RWPE1 (cell line): ENCODE measurements around the gene NEK2.
"Not testable (repeated sequence)": the region's sequence is repeated elsewhere in the genome, so short reads cannot be mapped to it uniquely, and the experiment has no call there.

Experiments used
- CTCF ChIA-PET: fragments of 350-600 bp; sonication (Branson Sonifier 250); formaldehyde crosslinking; extraction: SDS; loops from one replicate; lab custom pipeline; 2021; lab: Yijun Ruan, JAX
- POLR2A ChIA-PET: fragments of 400-600 bp; formaldehyde crosslinking; extraction: SDS; loops from one replicate; lab custom pipeline; 2020; ENCODE audit warnings: antibody characterized with exemption; ENCODE audit not compliant: low non-redundant PET; lab: Yijun Ruan, JAX
- DNase-seq: peaks from one replicate; pipeline ENCODE4 v3.0.0; 2012; ENCODE audit warnings: low spot score
- H3K27ac ChIP-seq: fragments of 450-650 bp; 2 replicates; pipeline ENCODE4 v1.5.1; 2017
- TF ChIP-seq, protein P1 (sequence below): fragments of 450-650 bp; conservative IDR thresholded peaks from 2 replicates; pipeline ENCODE4 v1.5.1; 2017; ENCODE audit warnings: low read depth, mild to moderate bottlenecking

NEK2 gene

GRCh38 chr1:211641044-211641800, 34.2 kb downstream of the NEK2 start:
- TF ChIP-seq, protein P1, sequence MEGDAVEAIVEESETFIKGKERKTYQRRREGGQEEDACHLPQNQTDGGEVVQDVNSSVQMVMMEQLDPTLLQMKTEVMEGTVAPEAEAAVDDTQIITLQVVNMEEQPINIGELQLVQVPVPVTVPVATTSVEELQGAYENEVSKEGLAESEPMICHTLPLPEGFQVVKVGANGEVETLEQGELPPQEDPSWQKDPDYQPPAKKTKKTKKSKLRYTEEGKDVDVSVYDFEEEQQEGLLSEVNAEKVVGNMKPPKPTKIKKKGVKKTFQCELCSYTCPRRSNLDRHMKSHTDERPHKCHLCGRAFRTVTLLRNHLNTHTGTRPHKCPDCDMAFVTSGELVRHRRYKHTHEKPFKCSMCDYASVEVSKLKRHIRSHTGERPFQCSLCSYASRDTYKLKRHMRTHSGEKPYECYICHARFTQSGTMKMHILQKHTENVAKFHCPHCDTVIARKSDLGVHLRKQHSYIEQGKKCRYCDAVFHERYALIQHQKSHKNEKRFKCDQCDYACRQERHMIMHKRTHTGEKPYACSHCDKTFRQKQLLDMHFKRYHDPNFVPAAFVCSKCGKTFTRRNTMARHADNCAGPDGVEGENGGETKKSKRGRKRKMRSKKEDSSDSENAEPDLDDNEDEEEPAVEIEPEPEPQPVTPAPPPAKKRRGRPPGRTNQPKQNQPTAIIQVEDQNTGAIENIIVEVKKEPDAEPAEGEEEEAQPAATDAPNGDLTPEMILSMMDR = no peak
- H3K27ac ChIP-seq = no peak overlapping the region
- DNase-seq = no peak
- POLR2A ChIA-PET = no interaction called here
- CTCF ChIA-PET = interaction anchor here (0.9 kb wide), 1 partner anchor 57 kb away, joined by 8 read pairs; no protein-coding TSS in a partner anchor

DNA sequence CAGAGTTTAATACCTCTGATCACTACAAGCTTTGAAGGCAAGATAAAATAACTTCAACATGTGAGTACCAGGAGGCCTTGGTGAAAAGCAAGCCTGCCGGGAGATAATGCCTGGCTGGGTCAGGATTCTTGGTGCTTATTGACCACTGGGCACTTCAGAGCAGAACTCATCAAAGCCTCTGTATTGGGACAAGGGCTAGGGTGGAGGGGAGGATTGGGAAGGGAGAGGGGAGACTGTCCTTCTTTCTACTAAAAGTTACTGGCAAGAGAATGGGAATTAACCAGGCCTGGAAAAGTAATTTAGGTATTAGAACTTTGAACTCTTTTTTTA, 35.2 kb downstream of the NEK2 start:
- TF ChIP-seq, protein P1 = no peak
- ChIA-PET CTCF (interaction anchor here (0.9 to 1.0 kb wide), 2 partner anchors 14 to 56 kb away, joined by 5 to 8 read pairs; no protein-coding TSS in a partner anchor), POLR2A (no interaction called here)
- peak overlapping the region; percentile 65; the same call in 1 of the 2 replicates for H3K27ac ChIP-seq
- DNase-seq = no peak

GRCh38 chr1:211639475-211640300, 35.7 kb downstream of the NEK2 start:
- H3K27ac ChIP-seq = peak overlapping the region; percentile 65
- DNase-seq = no peak
- TF ChIP-seq, protein P1 = no peak
- ChIA-PET CTCF (interaction anchor here (0.7 to 1.0 kb wide), 3 partner anchors 15 to 56 kb away, joined by 3 to 8 read pairs (median 5); no protein-coding TSS in a partner anchor), POLR2A (interaction anchor here (0.6 kb wide), 1 partner anchor 264 kb away, joined by 4 read pairs; no protein-coding TSS in a partner anchor)

DNA sequence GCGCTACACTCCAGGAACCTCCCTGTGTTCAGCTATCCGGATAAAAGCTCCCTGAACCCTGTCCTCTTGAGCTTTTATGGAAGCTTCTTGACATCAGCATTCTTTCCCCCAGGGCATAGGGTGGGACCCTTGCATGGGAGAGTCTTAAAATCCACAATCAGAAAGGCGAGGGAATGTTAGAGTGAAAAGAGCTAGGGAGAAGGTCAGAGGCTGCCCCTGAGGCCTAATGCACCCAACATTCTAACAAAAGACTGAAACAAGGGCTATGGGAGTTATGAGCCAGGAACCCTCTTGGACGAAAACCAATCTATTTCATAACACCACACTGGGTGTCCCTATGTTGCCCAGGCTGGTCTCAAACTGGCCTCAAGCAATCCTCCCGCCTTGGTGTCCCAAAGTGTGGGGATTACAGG, 36.7 kb downstream of the NEK2 start:
- peak overlapping the region; percentile 65 for H3K27ac ChIP-seq
- CTCF ChIA-PET = interaction anchor here (0.7 kb wide), 1 partner anchor 54 kb away, joined by 3 read pairs; no protein-coding TSS in a partner anchor
- DNase-seq = no peak
- TF ChIP-seq, protein P1 = no peak
- POLR2A ChIA-PET = no interaction called here

GRCh38 chr1:211638246-211638645, 37.2 kb downstream of the NEK2 start:
- POLR2A ChIA-PET = interaction anchor here (1.0 kb wide), 1 partner anchor 13 kb away, joined by 3 read pairs; no protein-coding TSS in a partner anchor
- no peak for DNase-seq
- CTCF ChIA-PET = interaction anchor here (0.6 kb wide), 1 partner anchor 364 kb away, joined by 5 read pairs; no protein-coding TSS in a partner anchor
- peak overlapping the region; percentile 65 for H3K27ac ChIP-seq
- TF ChIP-seq, protein P1 = no peak

DNA sequence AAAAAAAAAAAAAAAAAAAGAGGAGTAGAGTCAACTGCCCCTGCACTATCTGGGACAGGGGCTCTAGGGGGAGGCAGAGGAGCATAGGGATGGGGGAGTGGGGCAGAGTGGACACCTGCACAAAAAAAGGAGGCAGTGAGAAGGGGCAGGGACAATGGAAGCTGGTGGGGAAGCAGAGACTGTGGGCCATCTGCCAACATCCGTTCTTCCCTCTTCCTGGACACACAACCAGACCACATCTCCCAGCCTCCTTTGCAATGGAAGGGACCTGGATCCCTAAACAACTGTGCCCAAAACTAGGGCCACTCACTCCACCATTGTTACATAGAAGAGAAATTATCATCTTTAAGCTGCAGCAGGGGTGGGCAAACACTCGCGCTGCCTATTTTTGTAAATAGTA, 38.4 kb downstream of the NEK2 start:
- DNase-seq = no peak
- ChIA-PET POLR2A (no interaction called here), CTCF (no interaction called here)
- no peak overlapping the region for H3K27ac ChIP-seq
- TF ChIP-seq, protein P1 = no peak

DNA sequence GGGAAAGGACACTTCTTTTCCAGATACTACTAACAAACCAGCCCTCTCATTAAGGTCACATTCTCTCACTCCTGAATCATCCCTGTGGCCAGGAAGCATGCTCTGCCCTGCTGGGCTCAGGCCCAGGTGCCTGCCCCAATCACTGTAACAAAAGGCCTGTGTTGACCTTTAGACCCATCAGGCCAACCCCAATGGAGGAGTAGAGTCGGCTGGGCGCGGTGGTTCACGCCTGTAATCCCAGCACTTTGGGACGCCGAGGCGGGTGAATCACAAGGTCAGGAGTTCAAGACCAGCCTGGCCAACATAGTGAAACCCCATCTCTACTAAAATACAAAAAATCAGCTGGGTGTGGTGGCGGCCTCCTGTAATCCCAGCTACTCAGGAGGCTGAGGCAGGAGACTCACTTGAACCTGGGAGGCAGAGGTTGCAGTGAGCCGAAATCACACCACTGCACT, 38.8 kb downstream of the NEK2 start:
- DNase-seq, H3K27ac ChIP-seq, POLR2A ChIA-PET, CTCF ChIA-PET: not testable (repeated sequence)
